ENCODE results near the gene ZNF695.
"Not testable (repeated sequence)": the region's sequence is repeated elsewhere in the genome, so short reads cannot be mapped to it uniquely, and the experiment has no call there.

Gene ZNF695

DNA sequence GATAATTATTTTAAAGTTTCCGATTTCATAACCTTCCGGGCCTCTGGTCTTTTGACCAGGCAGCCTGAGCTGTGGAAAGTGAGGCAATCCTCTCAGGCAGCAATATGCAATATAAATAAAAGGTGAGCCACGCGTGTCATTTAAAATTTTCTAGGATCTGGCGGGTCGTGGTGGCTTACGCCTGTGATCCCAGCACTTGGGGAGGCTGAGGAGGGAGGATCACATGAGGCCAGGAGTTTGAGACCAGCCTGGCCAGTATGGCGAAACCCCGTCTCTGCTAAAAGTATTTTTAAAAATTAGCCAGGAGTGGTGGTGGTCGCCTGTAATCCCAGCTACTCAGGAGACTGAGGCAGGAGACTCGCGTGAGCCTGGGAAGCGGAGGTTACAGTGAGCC, 546 bp upstream of the ZNF695 start:
- TF ChIP-seq TAF1 (IDR thresholded peaks at IDR 0.05; ENCODE audit: low read depth, low read length): no peak
- no peak for TF ChIP-seq PAX5 (IDR thresholded peaks at IDR 0.05; ENCODE audit: insufficient read depth, low read length, severe bottlenecking)
- no peak for TF ChIP-seq POU2F2 (IDR thresholded peaks at IDR 0.05; ENCODE audit: low read depth, low read length)
- no peak for TF ChIP-seq SPI1 (IDR thresholded peaks at IDR 0.05; ENCODE audit: low read depth, low read length)
- no peak for TF ChIP-seq POLR2AphosphoS5 (IDR thresholded peaks at IDR 0.05; ENCODE audit: low read depth, low read length)
- no peak for TF ChIP-seq POLR2A (IDR thresholded peaks at IDR 0.05; ENCODE audit: low read depth, low read length)
- DNase-seq (ENCODE audit: insufficient read length, low spot score) (no peak), FAIRE-seq (no peak)

DNA sequence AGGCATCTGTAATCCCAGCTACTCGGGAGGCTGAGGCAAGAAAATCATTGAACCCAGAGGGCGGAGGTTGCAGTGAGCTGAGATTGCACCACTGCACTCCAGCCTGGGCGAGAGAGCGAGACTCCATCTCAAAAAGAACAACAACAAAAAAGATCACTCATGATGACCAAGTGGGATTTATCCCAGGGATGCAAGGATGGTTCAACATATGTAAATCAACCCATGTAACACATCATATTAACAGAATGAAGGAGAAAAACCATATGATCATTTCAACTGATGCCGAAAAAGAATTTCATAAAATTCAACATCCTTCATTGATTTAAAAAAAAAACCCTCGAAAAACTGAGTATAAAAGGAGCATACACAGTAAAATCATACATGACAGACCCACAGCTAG, 3.8 kb downstream of the ZNF695 start:
- FAIRE-seq; DNase-seq (ENCODE audit: insufficient read length, low spot score): not testable (repeated sequence)

- no peak for FAIRE-seq
These were observed 18.0 kb downstream of the ZNF695 start for GRCh38 chr1:246989901-246990300.

GRCh38 chr1:246988316-246988715, 19.5 kb downstream of the ZNF695 start:
- TF ChIP-seq POLR2AphosphoS5 (IDR thresholded peaks at IDR 0.05; ENCODE audit: low read depth, low read length) (no peak), POLR2A (IDR thresholded peaks at IDR 0.05; ENCODE audit: low read depth, low read length) (no peak), PAX5 (IDR thresholded peaks at IDR 0.05; ENCODE audit: insufficient read depth, low read length, severe bottlenecking) (no peak), SPI1 (IDR thresholded peaks at IDR 0.05; ENCODE audit: low read depth, low read length) (no peak), TAF1 (IDR thresholded peaks at IDR 0.05; ENCODE audit: low read depth, low read length) (no peak), POU2F2 (IDR thresholded peaks at IDR 0.05; ENCODE audit: low read depth, low read length) (no peak)
- FAIRE-seq (no peak), DNase-seq (ENCODE audit: insufficient read length, low spot score) (no peak)

More at GRCh38 chr1:246989901-246990300, 18.0 kb downstream of the ZNF695 start:
- TF ChIP-seq TAF1 (IDR thresholded peaks at IDR 0.05; ENCODE audit: low read depth, low read length) (no peak), PAX5 (IDR thresholded peaks at IDR 0.05; ENCODE audit: insufficient read depth, low read length, severe bottlenecking) (no peak), POU2F2 (IDR thresholded peaks at IDR 0.05; ENCODE audit: low read depth, low read length) (no peak), POLR2A (IDR thresholded peaks at IDR 0.05; ENCODE audit: low read depth, low read length) (no peak), POLR2AphosphoS5 (IDR thresholded peaks at IDR 0.05; ENCODE audit: low read depth, low read length) (no peak), SPI1 (IDR thresholded peaks at IDR 0.05; ENCODE audit: low read depth, low read length) (no peak)
- no peak for DNase-seq (ENCODE audit: insufficient read length, low spot score)

DNA sequence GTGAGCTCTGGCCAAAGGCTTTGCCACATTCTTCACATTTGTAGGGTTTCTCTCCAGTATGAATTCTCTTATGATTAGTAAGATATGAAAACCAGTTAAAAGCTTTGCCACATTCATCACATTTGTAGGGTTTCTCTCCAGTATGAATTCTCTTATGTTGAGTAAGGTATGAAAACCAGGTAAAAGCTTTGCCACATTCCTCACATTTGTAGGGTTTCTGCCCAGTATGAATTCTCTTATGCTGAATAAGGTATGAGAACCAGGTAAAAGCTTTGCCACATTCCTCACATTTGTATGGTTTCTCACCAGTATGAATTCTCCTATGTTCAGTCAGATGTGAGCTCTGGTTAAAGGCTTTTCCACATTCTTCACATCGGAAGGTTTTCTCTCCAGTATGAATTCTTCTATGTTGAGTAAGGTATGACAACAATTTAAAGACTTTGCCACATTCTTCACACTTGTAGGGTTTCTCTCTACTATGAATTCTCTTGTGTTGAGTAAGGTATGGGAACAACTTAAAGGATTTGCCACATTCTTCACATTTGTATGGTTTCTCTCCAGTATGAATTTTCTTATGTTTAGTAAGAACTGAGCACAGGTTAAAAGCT, 20.7 kb downstream of the ZNF695 start:
- DNase-seq (ENCODE audit: insufficient read length, low spot score) (no peak), FAIRE-seq (no peak)
- no peak for TF ChIP-seq POLR2A (IDR thresholded peaks at IDR 0.05; ENCODE audit: low read depth, low read length)
- TF ChIP-seq SPI1 (IDR thresholded peaks at IDR 0.05; ENCODE audit: low read depth, low read length): no peak
- no peak for TF ChIP-seq TAF1 (IDR thresholded peaks at IDR 0.05; ENCODE audit: low read depth, low read length)
- no peak for TF ChIP-seq POU2F2 (IDR thresholded peaks at IDR 0.05; ENCODE audit: low read depth, low read length)
- no peak for TF ChIP-seq POLR2AphosphoS5 (IDR thresholded peaks at IDR 0.05; ENCODE audit: low read depth, low read length)

GRCh38 chr1:246978785-246979184, 29.1 kb downstream of the ZNF695 start:
- FAIRE-seq (no peak), DNase-seq (ENCODE audit: insufficient read length, low spot score) (no peak)
- no peak for TF ChIP-seq POLR2AphosphoS5 (IDR thresholded peaks at IDR 0.05; ENCODE audit: low read depth, low read length)

DNA sequence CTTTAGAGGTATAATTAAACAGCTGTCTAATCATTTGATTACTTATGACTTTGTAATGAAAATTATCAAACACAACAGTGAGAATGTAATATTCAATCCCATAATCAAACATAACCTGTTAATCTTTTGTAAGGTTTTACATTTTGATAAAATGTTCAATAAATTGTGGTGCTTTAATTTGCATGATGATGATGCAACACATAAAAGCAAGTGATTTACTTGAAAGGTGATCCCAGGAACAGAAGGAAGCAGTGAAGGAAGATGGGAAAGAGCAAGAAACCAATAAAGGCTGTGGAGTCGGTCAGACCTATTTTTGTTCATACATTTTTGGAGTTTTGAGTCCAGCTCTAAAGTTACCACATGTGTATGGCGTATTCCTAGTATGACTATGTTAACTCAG, 29.6 kb downstream of the ZNF695 start:
- FAIRE-seq (no peak), DNase-seq (ENCODE audit: insufficient read length, low spot score) (no peak)
- TF ChIP-seq TAF1 (IDR thresholded peaks at IDR 0.05; ENCODE audit: low read depth, low read length) (no peak), POLR2A (IDR thresholded peaks at IDR 0.05; ENCODE audit: low read depth, low read length) (no peak), SPI1 (IDR thresholded peaks at IDR 0.05; ENCODE audit: low read depth, low read length) (no peak), PAX5 (IDR thresholded peaks at IDR 0.05; ENCODE audit: insufficient read depth, low read length, severe bottlenecking) (no peak), POLR2AphosphoS5 (IDR thresholded peaks at IDR 0.05; ENCODE audit: low read depth, low read length) (no peak), POU2F2 (IDR thresholded peaks at IDR 0.05; ENCODE audit: low read depth, low read length) (no peak)

GRCh38 chr1:246971969-246972368, 35.9 kb downstream of the ZNF695 start:
- no peak for DNase-seq (ENCODE audit: insufficient read length, low spot score)
- TF ChIP-seq SPI1 (IDR thresholded peaks at IDR 0.05; ENCODE audit: low read depth, low read length) (no peak), POLR2A (IDR thresholded peaks at IDR 0.05; ENCODE audit: low read depth, low read length) (no peak), PAX5 (IDR thresholded peaks at IDR 0.05; ENCODE audit: insufficient read depth, low read length, severe bottlenecking) (no peak), POU2F2 (IDR thresholded peaks at IDR 0.05; ENCODE audit: low read depth, low read length) (no peak), TAF1 (IDR thresholded peaks at IDR 0.05; ENCODE audit: low read depth, low read length) (no peak), POLR2AphosphoS5 (IDR thresholded peaks at IDR 0.05; ENCODE audit: low read depth, low read length) (no peak)
- no peak for FAIRE-seq

- FAIRE-seq: no peak
- no peak for TF ChIP-seq SPI1 (IDR thresholded peaks at IDR 0.05; ENCODE audit: low read depth, low read length)
- TF ChIP-seq PAX5 (IDR thresholded peaks at IDR 0.05; ENCODE audit: insufficient read depth, low read length, severe bottlenecking): no peak
- no peak for TF ChIP-seq POLR2AphosphoS5 (IDR thresholded peaks at IDR 0.05; ENCODE audit: low read depth, low read length)
- TF ChIP-seq POLR2A (IDR thresholded peaks at IDR 0.05; ENCODE audit: low read depth, low read length): no peak
- TF ChIP-seq POU2F2 (IDR thresholded peaks at IDR 0.05; ENCODE audit: low read depth, low read length): no peak
- DNase-seq (ENCODE audit: insufficient read length, low spot score): no peak
These were observed 36.7 kb downstream of the ZNF695 start for GRCh38 chr1:246971090-246971721.

DNA sequence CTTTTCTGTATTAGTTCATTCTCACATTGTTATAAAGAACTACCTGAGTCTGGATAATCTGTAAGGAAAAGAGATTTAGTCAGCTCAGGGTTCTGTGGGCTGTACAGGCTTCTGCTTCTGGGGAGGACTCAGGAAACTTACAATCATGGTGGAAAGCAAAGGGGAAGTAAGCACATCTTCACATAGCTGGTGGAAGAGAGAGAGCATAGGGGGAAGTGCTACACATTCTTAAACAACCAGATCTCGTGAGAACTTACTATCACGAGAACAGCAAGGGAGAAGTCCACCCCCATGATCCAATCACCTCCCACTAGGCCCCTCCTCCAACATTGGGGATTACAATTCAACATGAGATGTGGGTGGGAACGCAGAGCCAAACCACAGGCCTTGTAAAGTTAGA, 38.2 kb downstream of the ZNF695 start:
- DNase-seq (ENCODE audit: insufficient read length, low spot score) (no peak), FAIRE-seq (no peak)
- no peak for TF ChIP-seq PAX5 (IDR thresholded peaks at IDR 0.05; ENCODE audit: insufficient read depth, low read length, severe bottlenecking)
- TF ChIP-seq SPI1 (IDR thresholded peaks at IDR 0.05; ENCODE audit: low read depth, low read length): no peak
- no peak for TF ChIP-seq POU2F2 (IDR thresholded peaks at IDR 0.05; ENCODE audit: low read depth, low read length)

All from GM12891 (cell line).